GM12891 (cell line): ENCODE data around the gene NXPH4.

Source experiments
- PAX5 ChIP-seq: IDR thresholded peaks from 2 replicates; pipeline ENCODE4 v1.6.1; 2011; ENCODE audit warnings: low read length, moderate library complexity, mild to moderate bottlenecking; ENCODE audit not compliant: insufficient read depth, severe bottlenecking
- POLR2A ChIP-seq: IDR thresholded peaks from 2 replicates; pipeline ENCODE4 v1.6.1; 2011; ENCODE audit warnings: low read depth, low read length, control low read depth
- POLR2AphosphoS5 ChIP-seq: IDR thresholded peaks from 2 replicates; pipeline ENCODE4 v1.6.1; 2011; ENCODE audit warnings: low read depth, low read length, control low read depth
- SPI1 ChIP-seq: IDR thresholded peaks from 2 replicates; pipeline ENCODE4 v1.6.1; 2011; ENCODE audit warnings: low read depth, low read length, control low read depth
- TAF1 ChIP-seq: IDR thresholded peaks from 2 replicates; pipeline ENCODE4 v1.6.1; 2011; ENCODE audit warnings: low read depth, low read length, control low read depth

- TF ChIP-seq POLR2A (no peak), POLR2AphosphoS5 (no peak), SPI1 (no peak), TAF1 (no peak), PAX5 (no peak)
Measured at GRCh38 chr12:57168058-57168457, 48.5 kb upstream of the NXPH4 start.
